Endometrium (tissue), 2 donors: ENCODE results near the gene AKT2.

Experiments used
- FAIRE-seq: peaks from 2 replicates; lab custom pipeline; 2012; peaks lifted over from hg19 to GRCh38; lab: Jason Lieb, UNC
- donor health status: control.
- donor health status: control.

AKT2 gene

GRCh38 chr19:40300668-40301067 is 15.5 kb upstream of the AKT2 start:
- no peak for FAIRE-seq

GRCh38 chr19:40298026-40298425 is 12.9 kb upstream of the AKT2 start:
- FAIRE-seq: no peak

- no peak for FAIRE-seq
These were observed 9.4 kb upstream of the AKT2 start for GRCh38 chr19:40294560-40294959.

DNA sequence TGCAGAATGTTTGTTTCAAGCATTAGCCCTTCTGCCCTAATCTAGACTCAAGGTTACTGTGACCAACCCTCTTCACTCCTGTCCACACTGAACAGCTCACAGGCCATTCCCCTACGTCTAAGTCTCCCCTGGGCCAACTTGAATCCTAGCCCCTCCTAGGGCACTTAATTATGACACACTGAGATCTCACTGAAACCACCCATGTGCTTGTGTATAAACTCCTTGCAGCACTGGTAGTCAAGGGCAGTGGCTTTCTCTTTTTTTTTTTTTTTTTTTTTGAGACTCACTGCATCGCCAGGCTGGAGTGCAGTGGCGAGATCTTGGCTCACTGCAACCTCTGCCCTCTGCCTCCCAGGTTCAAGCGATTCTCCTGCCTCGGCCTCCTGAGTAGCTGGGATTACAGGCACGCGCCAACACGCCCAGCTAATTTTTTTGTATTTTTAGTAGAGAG is 1.9 kb upstream of the AKT2 start:
- no peak for FAIRE-seq

- no peak for FAIRE-seq
These were observed 1.3 kb upstream of the AKT2 start for GRCh38 chr19:40286235-40286970.

- peak; percentile 96 for FAIRE-seq
These were observed 449 bp upstream of the AKT2 start for GRCh38 chr19:40285353-40286234.

GRCh38 chr19:40284251-40284500 is 969 bp downstream of the AKT2 start:
- no peak for FAIRE-seq

- FAIRE-seq: no peak
These were observed 1.5 kb downstream of the AKT2 start for GRCh38 chr19:40283414-40284250.

DNA sequence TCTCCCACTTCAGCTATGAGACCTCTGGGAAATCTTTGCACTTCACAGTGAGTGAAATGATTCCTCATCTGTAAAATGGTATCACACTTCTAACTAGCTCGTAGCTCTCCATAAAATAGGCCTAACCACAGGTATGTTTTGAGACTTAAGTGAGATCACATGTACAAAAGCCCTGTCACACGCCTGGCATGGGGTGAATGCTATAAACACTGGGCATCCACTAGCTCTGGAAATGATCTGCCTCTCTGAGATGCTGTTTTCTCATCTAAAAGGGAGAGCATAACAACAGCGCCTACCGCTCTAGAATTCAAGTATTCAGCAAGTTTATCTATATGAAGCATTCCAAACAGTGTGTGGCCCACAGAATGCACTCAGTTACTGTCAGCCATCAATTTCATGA is 2.2 kb downstream of the AKT2 start:
- FAIRE-seq: no peak

GRCh38 chr19:40282209-40282580 is 3.0 kb downstream of the AKT2 start:
- FAIRE-seq: no peak

- FAIRE-seq: no peak
These were observed 3.5 kb downstream of the AKT2 start for GRCh38 chr19:40281381-40282208.

GRCh38 chr19:40280608-40281221 is 4.4 kb downstream of the AKT2 start:
- no peak for FAIRE-seq

DNA sequence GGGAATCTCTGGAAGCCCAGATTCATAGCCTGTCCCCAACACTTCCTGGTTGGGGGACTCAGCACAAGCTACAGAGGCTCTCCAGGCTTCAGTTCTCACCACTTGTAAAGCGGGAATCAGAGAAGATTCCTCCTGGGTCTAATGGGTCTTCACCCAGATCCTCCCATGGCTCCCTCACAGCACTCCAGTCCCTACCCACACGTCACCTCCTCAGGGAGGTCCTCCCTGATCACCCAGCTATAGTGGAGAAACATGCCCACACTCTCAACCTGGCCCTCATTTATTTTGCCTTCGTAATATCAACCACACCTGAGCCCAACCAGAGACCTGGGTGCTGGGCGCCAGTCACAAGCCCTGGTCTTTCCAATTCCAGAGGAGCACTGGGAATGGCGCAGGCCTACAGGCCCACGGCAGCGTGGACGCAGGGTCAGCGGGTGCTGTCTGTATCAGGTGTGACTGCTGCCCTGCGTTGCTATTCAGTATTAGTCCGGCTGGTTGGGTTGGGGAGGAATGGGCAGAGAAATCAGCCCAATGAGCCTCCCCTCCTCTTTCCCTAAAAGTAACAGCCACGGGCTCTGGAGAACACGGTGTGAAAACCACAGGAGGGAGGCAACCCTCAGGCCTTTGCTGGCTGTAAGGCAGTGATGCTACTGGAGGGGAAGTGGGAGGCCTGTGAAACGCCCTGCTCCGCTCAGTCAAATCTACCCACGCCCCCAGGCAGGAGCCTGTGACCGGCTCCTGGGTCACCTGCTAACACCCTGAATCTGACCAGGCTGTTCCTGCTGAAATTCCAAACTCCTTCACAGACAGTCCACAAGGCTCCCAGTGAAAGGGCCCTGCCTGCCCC is 5.2 kb downstream of the AKT2 start:
- no peak for FAIRE-seq

GRCh38 chr19:40279120-40279551 is 6.0 kb downstream of the AKT2 start:
- FAIRE-seq: no peak

DNA sequence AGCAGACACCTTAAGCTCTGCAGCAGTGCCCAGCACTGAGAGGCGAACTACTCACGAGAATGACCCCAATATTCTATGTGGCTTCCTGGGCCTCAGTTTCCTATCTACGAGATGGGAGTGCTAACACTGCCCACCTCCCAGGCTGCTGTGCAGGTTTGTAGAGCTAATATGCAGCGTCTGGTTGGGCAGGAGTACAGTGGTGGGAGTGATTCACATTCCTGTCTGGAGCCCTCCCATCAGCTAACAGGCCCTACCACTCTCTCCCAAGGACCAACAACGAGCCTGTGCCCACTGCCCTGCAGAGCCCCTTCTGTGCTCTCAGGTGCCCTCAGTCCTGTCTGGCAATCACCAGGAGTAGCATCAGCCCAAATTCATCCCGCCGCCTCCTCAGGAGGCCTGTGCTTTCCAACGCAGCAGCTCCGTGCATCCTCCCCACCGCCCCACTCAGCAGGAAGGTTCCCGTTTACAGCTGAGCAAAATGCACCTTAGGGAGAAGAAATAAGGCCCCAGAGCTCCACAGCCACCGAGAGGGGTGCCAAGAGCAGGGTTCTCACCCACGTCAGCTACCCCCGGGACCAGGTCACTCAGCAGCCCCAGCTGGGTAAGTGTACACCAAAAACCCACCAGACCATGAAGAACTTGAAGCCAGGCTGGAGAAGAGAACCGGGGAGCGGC is 6.6 kb downstream of the AKT2 start:
- no peak for FAIRE-seq

DNA sequence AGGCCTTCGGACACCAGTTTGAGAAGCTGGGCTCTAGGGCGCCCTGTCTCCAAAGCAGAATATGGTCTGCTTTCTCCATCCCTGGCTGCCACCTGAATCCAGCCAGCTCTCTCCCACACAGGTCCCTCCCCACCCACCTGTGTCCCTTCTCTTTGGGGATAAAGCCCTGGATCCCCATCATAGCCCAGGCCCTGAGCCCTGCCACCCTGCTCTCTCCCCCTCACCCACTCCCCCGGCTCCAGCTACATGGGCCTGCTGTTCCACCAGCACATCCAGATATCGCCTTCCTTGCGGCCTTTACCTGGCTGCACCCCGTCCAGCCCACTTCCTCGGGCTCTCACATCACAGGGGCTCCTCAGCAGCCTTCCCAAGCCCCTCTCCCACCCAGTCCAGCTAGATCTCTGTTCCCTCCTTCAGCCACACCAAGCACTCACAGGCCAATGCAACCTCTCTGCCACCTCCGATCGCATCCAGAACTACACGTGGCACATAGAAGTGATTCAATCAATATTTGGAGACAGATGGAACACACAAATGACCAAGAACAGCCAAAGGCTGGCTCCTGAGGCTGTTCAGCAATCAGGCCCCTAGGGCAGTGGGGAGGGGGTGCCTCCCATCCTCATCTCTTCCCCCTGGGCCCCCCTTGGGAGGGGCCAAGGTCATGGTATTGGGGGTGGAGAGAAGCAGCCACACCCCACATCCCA is 7.6 kb downstream of the AKT2 start:
- FAIRE-seq: no peak

GRCh38 chr19:40274585-40275544 is 10.3 kb downstream of the AKT2 start:
- no peak for FAIRE-seq
